T1000 (cell line): ENCODE results near the gene HCN1.
A peak's percentile ranks its signal among the peaks of the same experiment; 100 is the strongest.
"Not testable (repeated sequence)": the region's sequence is repeated elsewhere in the genome, so short reads cannot be mapped to it uniquely, and the experiment has no call there.

Experiments used
- DNase-seq: peaks from one replicate; lab custom pipeline; 2025; ENCODE audit warnings: mixed read lengths; lab: John Stamatoyannopoulos, UW

Gene HCN1

GRCh38 chr5:45417285-45417998 is 278.7 kb downstream of the HCN1 start:
- no peak for DNase-seq

- no peak for DNase-seq
Measured at GRCh38 chr5:45414620-45415573, 281.3 kb downstream of the HCN1 start.

- DNase-seq = no peak
Measured at GRCh38 chr5:45411971-45412612, 284.1 kb downstream of the HCN1 start.

GRCh38 chr5:45410304-45410995 is 285.7 kb downstream of the HCN1 start:
- no peak for DNase-seq

GRCh38 chr5:45408067-45408466 is 288.1 kb downstream of the HCN1 start:
- no peak for DNase-seq

GRCh38 chr5:45402804-45403455 is 293.2 kb downstream of the HCN1 start:
- no peak for DNase-seq

- no peak for DNase-seq
Measured at GRCh38 chr5:45399041-45399440, 297.1 kb downstream of the HCN1 start.

GRCh38 chr5:45385321-45386058 is 310.7 kb downstream of the HCN1 start:
- peak; percentile 10 for DNase-seq

- DNase-seq = no peak
Measured at GRCh38 chr5:45383985-45384384, 312.2 kb downstream of the HCN1 start.

- no peak for DNase-seq
Measured at GRCh38 chr5:45382583-45382982, 313.6 kb downstream of the HCN1 start.

GRCh38 chr5:45376417-45376816 is 319.8 kb downstream of the HCN1 start:
- no peak for DNase-seq

GRCh38 chr5:45372629-45373028 is 323.6 kb downstream of the HCN1 start:
- no peak for DNase-seq

- DNase-seq = not testable (repeated sequence)
Measured at GRCh38 chr5:45371423-45371822, 324.8 kb downstream of the HCN1 start.

GRCh38 chr5:45355189-45355992 is 340.8 kb downstream of the HCN1 start:
- no peak for DNase-seq

GRCh38 chr5:45336464-45336863 is 359.7 kb downstream of the HCN1 start:
- no peak for DNase-seq

GRCh38 chr5:45335978-45336377 is 360.2 kb downstream of the HCN1 start:
- DNase-seq = no peak

- DNase-seq = no peak
Measured at GRCh38 chr5:45335346-45335745, 360.8 kb downstream of the HCN1 start.

GRCh38 chr5:45334939-45335338 is 361.2 kb downstream of the HCN1 start:
- no peak for DNase-seq

- DNase-seq = not testable (repeated sequence)
Measured at GRCh38 chr5:45312627-45313026, 383.6 kb downstream of the HCN1 start.

- DNase-seq = no peak
Measured at GRCh38 chr5:45295231-45295630, 400.9 kb downstream of the HCN1 start.
